ENCODE measurements around the gene ENTPD6. TPM values are rescaled to one million over a fixed set of nuclear protein-coding genes. Genes with fewer than 3 reads are reported as not detected.
A peak's percentile ranks its signal among the peaks of the same experiment; 100 is the strongest.

The ENTPD6 gene
- total RNA-seq, 2 donors from 2014 or later = 105 to 194 TPM

DNA sequence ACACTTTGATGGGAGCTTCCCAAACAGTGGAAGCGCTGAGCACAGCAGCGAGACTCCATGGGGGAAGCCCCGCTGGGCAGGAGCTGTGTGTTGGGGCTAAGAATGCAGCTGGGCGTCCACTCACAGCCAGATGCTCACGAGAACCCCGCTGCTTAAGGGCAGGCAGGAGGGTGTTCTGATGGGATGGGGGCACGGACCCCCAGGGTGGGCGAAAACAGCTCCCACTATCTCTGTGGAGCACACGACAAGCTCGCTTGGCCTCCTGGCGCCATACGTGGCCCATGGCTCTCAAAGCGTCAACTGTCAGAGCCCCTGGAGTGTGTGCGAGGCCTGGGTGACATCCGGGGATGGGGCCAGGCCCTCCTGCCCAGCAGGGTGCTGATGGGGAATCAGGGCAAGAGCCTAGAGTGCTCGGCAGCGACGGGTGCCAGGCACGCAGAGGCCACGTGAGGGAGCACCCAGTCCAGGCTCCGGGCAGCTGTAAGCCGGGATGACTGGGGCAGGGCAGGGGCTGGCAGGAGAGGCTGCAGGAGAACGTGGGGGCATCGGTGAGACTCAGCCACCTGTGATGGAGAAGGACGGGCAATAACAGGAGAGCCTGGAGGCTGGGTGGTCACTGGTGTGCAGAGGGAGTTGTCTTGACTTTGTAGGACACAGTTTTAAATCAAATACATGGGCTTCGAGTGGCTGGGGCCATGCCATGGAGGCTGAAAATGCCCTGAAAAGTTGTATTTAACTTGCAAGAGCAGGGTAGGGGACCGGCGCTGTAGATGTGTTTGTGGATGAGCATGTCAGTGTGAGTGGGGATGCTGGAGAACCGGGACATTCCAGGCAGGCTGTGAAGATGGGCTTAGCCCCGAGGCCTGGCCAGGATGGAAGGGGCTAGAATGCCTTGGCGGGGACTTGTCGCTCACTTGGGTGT lies 79.6 kb downstream of the ENTPD6 start:
- intact Hi-C loops (cut with DNase I) = no loop called here
- Histone ChIP-seq H3K27ac (peak overlapping the region; percentile 70 to 80), H3K27me3 (replicated peaks; ENCODE audit: insufficient read depth) (no peaks in the 10 kb centered on the region), H3K4me1 (replicated peaks) (peaks cover 28% of the 10 kb centered on the region), H3K4me3 (no peak overlapping the region), H3K9me3 (no peaks in the 10 kb centered on the region), H3K36me3 (peaks cover 0 to 4% of the 10 kb centered on the region in 2 donors)
- 89% methylated on average over 32 of the region's 32 CpGs for WGBS
- TF ChIP-seq, protein P1, sequence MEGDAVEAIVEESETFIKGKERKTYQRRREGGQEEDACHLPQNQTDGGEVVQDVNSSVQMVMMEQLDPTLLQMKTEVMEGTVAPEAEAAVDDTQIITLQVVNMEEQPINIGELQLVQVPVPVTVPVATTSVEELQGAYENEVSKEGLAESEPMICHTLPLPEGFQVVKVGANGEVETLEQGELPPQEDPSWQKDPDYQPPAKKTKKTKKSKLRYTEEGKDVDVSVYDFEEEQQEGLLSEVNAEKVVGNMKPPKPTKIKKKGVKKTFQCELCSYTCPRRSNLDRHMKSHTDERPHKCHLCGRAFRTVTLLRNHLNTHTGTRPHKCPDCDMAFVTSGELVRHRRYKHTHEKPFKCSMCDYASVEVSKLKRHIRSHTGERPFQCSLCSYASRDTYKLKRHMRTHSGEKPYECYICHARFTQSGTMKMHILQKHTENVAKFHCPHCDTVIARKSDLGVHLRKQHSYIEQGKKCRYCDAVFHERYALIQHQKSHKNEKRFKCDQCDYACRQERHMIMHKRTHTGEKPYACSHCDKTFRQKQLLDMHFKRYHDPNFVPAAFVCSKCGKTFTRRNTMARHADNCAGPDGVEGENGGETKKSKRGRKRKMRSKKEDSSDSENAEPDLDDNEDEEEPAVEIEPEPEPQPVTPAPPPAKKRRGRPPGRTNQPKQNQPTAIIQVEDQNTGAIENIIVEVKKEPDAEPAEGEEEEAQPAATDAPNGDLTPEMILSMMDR (IDR thresholded peaks at IDR 0.05) = no peak
- DNase-seq (ENCODE audit: low spot score) = no peak

DNA sequence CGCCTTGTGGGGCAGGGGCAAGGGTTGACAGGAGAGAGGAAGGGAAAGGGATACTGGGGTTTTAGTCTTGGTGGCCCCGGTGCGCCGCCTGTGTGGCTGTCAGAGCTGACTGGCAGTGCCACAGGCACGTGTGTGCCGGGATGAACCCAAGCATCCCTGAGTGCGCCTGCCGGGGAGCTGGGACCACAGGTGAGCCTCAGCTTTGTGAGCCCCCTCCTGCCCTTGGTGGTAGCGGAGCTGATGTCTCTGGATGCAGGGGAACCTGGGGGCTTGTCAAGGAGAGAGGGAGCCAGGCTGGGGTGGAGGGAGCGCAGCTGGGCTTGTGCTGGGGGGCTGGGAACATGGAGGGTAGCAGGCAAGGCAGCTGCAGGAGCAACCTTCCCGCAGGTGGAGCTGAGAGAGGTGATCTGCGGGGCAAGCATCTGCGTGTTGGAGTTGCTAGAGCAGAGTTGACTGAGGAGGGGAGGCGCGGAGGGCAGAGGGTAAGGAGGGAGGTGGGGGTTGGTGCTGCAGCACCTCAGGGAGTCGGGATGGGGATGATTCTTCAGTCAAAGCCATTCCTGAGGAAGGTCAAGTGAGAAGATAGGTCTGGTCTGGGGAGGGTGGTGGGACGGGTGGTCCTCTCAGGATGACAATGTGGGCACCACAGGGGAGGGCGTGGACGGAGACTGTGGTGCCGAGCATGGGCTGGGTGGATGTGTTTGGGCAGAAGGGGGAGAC lies 80.5 kb downstream of the ENTPD6 start:
- Histone ChIP-seq H3K36me3 (peaks cover 0 to 4% of the 10 kb centered on the region in 2 donors), H3K4me3 (no peak overlapping the region), H3K27me3 (replicated peaks; ENCODE audit: insufficient read depth) (no peaks in the 10 kb centered on the region), H3K4me1 (replicated peaks) (peaks cover 36% of the 10 kb centered on the region), H3K27ac (peak overlapping the region in 1 of 2 donors; percentile 80), H3K9me3 (no peaks in the 10 kb centered on the region)
- TF ChIP-seq POLR2A (IDR thresholded peaks at IDR 0.05) = no peak
- TF ChIP-seq, protein P1 (IDR thresholded peaks at IDR 0.05) = no peak
- no peak for TF ChIP-seq POLR2AphosphoS5 (IDR thresholded peaks at IDR 0.05)
- WGBS = 93% methylated on average over 20 of the region's 20 CpGs
- DNase-seq (ENCODE audit: low spot score) = no peak
- intact Hi-C loops (cut with DNase I) = no loop called here

Small RNA genes within 50 kb of the gene (small RNA-seq; reads per million reads assigned to genes)
- gene AL035252.4 = 0 reads per million in 2 donors
- gene AL121772.2 = 0 reads per million in 2 donors
- gene RF00019 = 0 reads per million in 2 donors

Other genes with a start within 250 kb of the ENTPD6 start
- gene CST7, start 246.4 kb upstream of the ENTPD6 start, total RNA-seq = 1 to 10 TPM; 1.2 to 3.6 TPM
- 10 to 100 TPM; 70.5 to 93.8 TPM for gene APMAP, start 203.0 kb upstream of the ENTPD6 start, total RNA-seq
- gene ACSS1, start 137.6 kb upstream of the ENTPD6 start, total RNA-seq = 100 to 1,000 TPM; 111 to 170 TPM
- not detected for gene VSX1, start 113.6 kb upstream of the ENTPD6 start, total RNA-seq
- gene PYGB, start 52.4 kb downstream of the ENTPD6 start, total RNA-seq = 100 to 1,000 TPM; 231 to 261 TPM
- 10 to 100 TPM; 70.1 to 84.7 TPM for gene ABHD12, start 195.1 kb downstream of the ENTPD6 start, total RNA-seq
- gene GINS1, start 212.0 kb downstream of the ENTPD6 start, total RNA-seq = 1 to 10 TPM; 2.2 to 6.0 TPM

Data from prostate gland (tissue), 2 donors.